H1 (cell line): Measurements from ENCODE around the gene ABL1. TPM values are rescaled to one million over a fixed set of nuclear protein-coding genes. Genes with fewer than 3 reads are reported as not detected.

ENCODE experiments used
- CTCF ChIA-PET: fragments of 300-600 bp; sonication (Branson Sonifier 250); formaldehyde crosslinking; loops from one replicate; lab custom pipeline; 2021; ENCODE audit not compliant: partially characterized antibody; lab: Charles Lee
- POLR2A ChIA-PET: fragments of 300-600 bp; sonication (Branson Sonifier 250); formaldehyde crosslinking; loops from one replicate; lab custom pipeline; 2021; ENCODE audit warnings: inconsistent platforms; ENCODE audit not compliant: partially characterized antibody; lab: Charles Lee
- DNase-seq, 2 experiments: peaks; one replicate each; pipeline versions ENCODE4 v3.0.0 to v3.0.0-alpha.2; 2010 to 2022; ENCODE audit warnings: low spot score in 2 of 2, low read depth in 1 of 2, mixed read lengths in 1 of 2
- FAIRE-seq: peaks from 2 replicates; lab custom pipeline; 2011; peaks lifted over from hg19 to GRCh38; lab: Jason Lieb, UNC
- H2AFZ ChIP-seq: 2 replicates; pipeline ENCODE4 v1.8.1; 2012; ENCODE audit warnings: low read length, inconsistent platforms
- H2AK5ac ChIP-seq: 2 replicates; pipeline ENCODE4 v1.6.1; 2013; ENCODE audit warnings: low read depth, low read length
- H2BK120ac ChIP-seq: replicated peaks from 2 replicates; pipeline ENCODE3; 2013; ENCODE audit warnings: low read depth, low read length, inconsistent platforms
- H2BK12ac ChIP-seq: 2 replicates; pipeline ENCODE4 v1.6.1; 2013; ENCODE audit warnings: low read depth, low read length
- H2BK15ac ChIP-seq: 2 replicates; pipeline ENCODE4 v1.6.1; 2013; ENCODE audit warnings: low read length
- H2BK20ac ChIP-seq: 2 replicates; pipeline ENCODE4 v1.6.1; 2013; ENCODE audit warnings: low read length
- H2BK5ac ChIP-seq: 2 replicates; pipeline ENCODE4 v1.6.1; 2013; ENCODE audit warnings: low read depth, low read length
- H3K14ac ChIP-seq: 2 replicates; pipeline ENCODE4 v1.6.1; 2013; ENCODE audit warnings: inconsistent platforms; ENCODE audit not compliant: insufficient read length
- H3K18ac ChIP-seq: 2 replicates; pipeline ENCODE4 v1.6.1; 2013; ENCODE audit warnings: low read length; ENCODE audit errors: extremely low read depth
- H3K23ac ChIP-seq: 2 replicates; pipeline ENCODE4 v1.6.1; 2013; ENCODE audit warnings: inconsistent platforms; ENCODE audit not compliant: insufficient read length
- H3K23me2 ChIP-seq: 2 replicates; pipeline ENCODE4 v1.6.1; 2013; ENCODE audit warnings: low read depth, low read length
- H3K27ac ChIP-seq: 2 replicates; pipeline ENCODE4 v1.6.1; 2011; ENCODE audit warnings: low read depth, low read length, inconsistent platforms
- H3K27me3 ChIP-seq, 4 experiments: replicated peaks in 1 of 4; 1 replicate in 1 of 4; 2 replicates in 3 of 4; pipeline versions ENCODE4 v1.6.1 to v1.8.1; 2011 to 2013; ENCODE audit warnings: low read length in 3 of 4, mild to moderate bottlenecking in 3 of 4, inconsistent platforms in 2 of 4, mixed read lengths in 2 of 4, moderate library complexity in 1 of 4; ENCODE audit not compliant: control insufficient read depth in 3 of 4, insufficient read depth in 3 of 4; ENCODE audit errors: extremely low read depth in 1 of 4
- H3K36me3 ChIP-seq, 4 experiments: 2 replicates each; pipeline versions ENCODE4 v1.6.1 to v1.8.1; 2011 to 2013; ENCODE audit warnings: mild to moderate bottlenecking in 4 of 4, low read length in 3 of 4, moderate library complexity in 2 of 4, control low read depth in 1 of 4, inconsistent platforms in 1 of 4; ENCODE audit not compliant: insufficient read depth in 4 of 4, control insufficient read depth in 2 of 4
- H3K4ac ChIP-seq: replicated peaks from 2 replicates; pipeline ENCODE3; 2013; ENCODE audit warnings: low read length, low read depth, mixed read lengths, inconsistent platforms; ENCODE audit not compliant: insufficient read length
- H3K4me1 ChIP-seq, 4 experiments: replicated peaks in 1 of 4; 1 replicate in 1 of 4; 2 replicates in 3 of 4; pipeline versions ENCODE4 v1.6.1 to v1.8.1; 2011 to 2013; ENCODE audit warnings: low read length in 3 of 4, inconsistent platforms in 2 of 4, mixed read lengths in 1 of 4; ENCODE audit not compliant: insufficient read depth in 4 of 4, control insufficient read depth in 3 of 4
- H3K4me2 ChIP-seq, 2 experiments: 2 replicates each; pipeline versions ENCODE4 v1.6.1 to v1.8.1; 2011 to 2013; ENCODE audit warnings: low read depth in 2 of 2, low read length in 2 of 2, control low read depth in 1 of 2, inconsistent platforms in 1 of 2, mild to moderate bottlenecking in 1 of 2; ENCODE audit not compliant: insufficient read depth in 1 of 2
- H3K4me3 ChIP-seq, 4 experiments: fragments of 200-600, 300-600 bp in 1 of 4; sonication (generic), shearing (Covaris generic), sonication (Bioruptor Twin) in 1 of 4; 2 replicates each; pipeline versions ENCODE4 v1.5.1 to v1.8.1; 2011 to 2016; ENCODE audit warnings: low read length in 4 of 4, low read depth in 3 of 4, control low read depth in 2 of 4, inconsistent platforms in 2 of 4, mild to moderate bottlenecking in 2 of 4, mixed read lengths in 1 of 4, moderate library complexity in 1 of 4; ENCODE audit not compliant: insufficient read depth in 2 of 4; ENCODE audit errors: extremely low read depth in 1 of 4
- H3K56ac ChIP-seq: replicated peaks from 2 replicates; pipeline ENCODE3; 2013; ENCODE audit warnings: low read depth, mild to moderate bottlenecking, mixed read lengths, low read length, inconsistent platforms; ENCODE audit not compliant: insufficient read length
- H3K79me1 ChIP-seq: 2 replicates; pipeline ENCODE4 v1.6.1; 2013; ENCODE audit warnings: low read depth, low read length, control low read depth
- H3K79me2 ChIP-seq, 2 experiments: 2 replicates each; pipeline versions ENCODE4 v1.6.1 to v1.8.1; 2012 to 2013; ENCODE audit warnings: low read length in 2 of 2, mild to moderate bottlenecking in 2 of 2, inconsistent platforms in 1 of 2; ENCODE audit not compliant: insufficient read depth in 2 of 2, control insufficient read depth in 1 of 2
- H3K9ac ChIP-seq, 4 experiments: replicated peaks in 1 of 4; 1 replicate in 1 of 4; 2 replicates in 3 of 4; pipeline versions ENCODE4 v1.6.1 to v1.8.1; 2011 to 2013; ENCODE audit warnings: low read depth in 3 of 4, low read length in 3 of 4, control low read depth in 2 of 4, mild to moderate bottlenecking in 2 of 4, moderate library complexity in 2 of 4, inconsistent platforms in 1 of 4; ENCODE audit errors: extremely low read depth in 1 of 4
- H3K9me3 ChIP-seq, 2 experiments: 2 replicates each; pipeline versions ENCODE4 v1.6.1 to v1.8.1; 2012 to 2013; ENCODE audit warnings: mild to moderate bottlenecking in 2 of 2, moderate library complexity in 2 of 2, control low read depth in 1 of 2, inconsistent platforms in 1 of 2, low read depth in 1 of 2, low read length in 1 of 2, mixed read lengths in 1 of 2; ENCODE audit not compliant: insufficient read depth in 2 of 2
- H4K20me1 ChIP-seq, 2 experiments: replicated peaks in 1 of 2; 2 replicates each; pipeline versions ENCODE3 to v1.8.1; 2011 to 2013; ENCODE audit warnings: inconsistent platforms in 2 of 2, low read length in 2 of 2, mild to moderate bottlenecking in 1 of 2; ENCODE audit not compliant: insufficient read depth in 2 of 2, control insufficient read depth in 1 of 2
- H4K5ac ChIP-seq: 2 replicates; pipeline ENCODE4 v1.6.1; 2013; ENCODE audit warnings: low read length, low read depth, mixed read lengths, inconsistent platforms; ENCODE audit not compliant: insufficient read length
- H4K8ac ChIP-seq: 2 replicates; pipeline ENCODE4 v1.8.0; 2013; ENCODE audit warnings: mild to moderate bottlenecking, moderate library complexity, low read length, inconsistent platforms; ENCODE audit not compliant: insufficient read depth; ENCODE audit errors: extremely low read depth
- H4K91ac ChIP-seq: replicated peaks from 2 replicates; pipeline ENCODE3; 2013; ENCODE audit warnings: low read length, mixed read lengths, inconsistent platforms; ENCODE audit not compliant: insufficient read length
- SAP30 ChIP-seq: fragments of 300-600 bp; sonication (generic); IDR thresholded peaks from 2 replicates; pipeline ENCODE4 v1.7.1; 2012; ENCODE audit warnings: low read length, moderate library complexity, mild to moderate bottlenecking, inconsistent platforms; ENCODE audit not compliant: insufficient read depth, insufficient replicate concordance
- WGBS, 2 experiments: shearing (Covaris generic) in 1 of 2; methylation state at CpG; one replicate each; pipeline versions ENCODE4 v1.1.6 to v1.1.7; 2013 to 2015; ENCODE audit warnings: low lambda C conversion rate in 2 of 2, mixed read lengths in 2 of 2, inconsistent platforms in 1 of 2, low coverage in 1 of 2, missing lambda C conversion rate in 1 of 2; ENCODE audit not compliant: insufficient replicate concordance in 2 of 2, insufficient coverage in 1 of 2, insufficient read length in 1 of 2; ENCODE audit errors: extremely low coverage in 1 of 2, missing lambda C conversion rate in 1 of 2; 5-methylcytosine and 5-hydroxymethylcytosine counted together
- polyA plus RNA-seq, 7 experiments: library from polyadenylated mRNA; depleted of rRNA in 3 of 7; stranded (reverse) in 5 of 7; unstranded in 2 of 7; fragments of >200 nt in 5 of 7; fragments of 200-250 nt in 2 of 7; gene quantifications; 1 replicate in 5 of 7; 2 replicates in 1 of 7; 4 replicates in 1 of 7; pipeline versions ENCODE4 v1.2.1 to v1.2.3, GENCODE V29; 2011 to 2013; ENCODE audit warnings: missing spikeins in 2 of 7, mixed read lengths in 2 of 7
- total RNA-seq: library from RNA; stranded (reverse); fragmentation: NEBNext Ultra II Directional; extraction: Animal tissue kit (Norgen Biotek cat#: 25700); gene quantifications from 2 replicates; pipeline ENCODE4 v1.2.1, GENCODE V29; 2021

ABL1 gene
- total and polyA plus RNA-seq, 2 of the 8 experiments (the other 6 are each of a cell fraction or from before 2014, with no cell fraction given), result 35.3 to 104 TPM

DNA sequence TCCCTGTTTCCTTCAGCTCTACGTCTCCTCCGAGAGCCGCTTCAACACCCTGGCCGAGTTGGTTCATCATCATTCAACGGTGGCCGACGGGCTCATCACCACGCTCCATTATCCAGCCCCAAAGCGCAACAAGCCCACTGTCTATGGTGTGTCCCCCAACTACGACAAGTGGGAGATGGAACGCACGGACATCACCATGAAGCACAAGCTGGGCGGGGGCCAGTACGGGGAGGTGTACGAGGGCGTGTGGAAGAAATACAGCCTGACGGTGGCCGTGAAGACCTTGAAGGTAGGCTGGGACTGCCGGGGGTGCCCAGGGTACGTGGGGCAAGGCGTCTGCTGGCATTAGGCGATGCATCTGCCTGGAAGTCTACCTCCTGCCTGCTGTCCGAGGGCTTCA is 27.7 kb downstream of the ABL1 start:
- POLR2A ChIA-PET, result interaction anchor here (1.6 to 2.7 kb wide), 3 partner anchors 153 to 161 kb away, joined by 6 to 11 read pairs (median 6); no protein-coding TSS in a partner anchor

More for the DNA sequence above, 27.7 kb downstream of the ABL1 start:
- DNase-seq (no peak), FAIRE-seq (no peak)
- no peak overlapping the region for H2BK15ac ChIP-seq
- no peak overlapping the region; a peak in 1 of 7 replicates for H3K9ac ChIP-seq
- no peak overlapping the region for H3K27ac ChIP-seq
- H2BK20ac ChIP-seq, result no peak overlapping the region
- no peak overlapping the region for H2AFZ ChIP-seq
- H3K23me2 ChIP-seq, result no peaks in the 10 kb centered on the region
- H3K4me1 ChIP-seq, result 0 out of 7 replicates have a peak, but pooled peaks cover 0 to 3% (median 0%) of the 10 kb centered on the region in 4 experiments
- no peak overlapping the region for H3K4me3 ChIP-seq
- no peaks in the 10 kb centered on the region for H3K9me3 ChIP-seq
- no peak overlapping the region for H4K5ac ChIP-seq
- H3K18ac ChIP-seq, result no peak overlapping the region
- H3K27me3 ChIP-seq, result no peaks in the 10 kb centered on the region
- no peak overlapping the region for H2AK5ac ChIP-seq
- TF ChIP-seq SAP30, result no peak
- TF ChIP-seq, all 59 proteins: peak for 0
- no peak overlapping the region for H3K14ac ChIP-seq
- 94% methylated on average over 23 of the region's 23 CpGs; no CpG with 5 or more reads in 1 of the 2 experiments for WGBS, 2 experiments
- H3K56ac ChIP-seq, result no peak overlapping the region
- H4K20me1 ChIP-seq, result peaks cover 16 to 27% of the 10 kb centered on the region in 2 experiments
- no peak overlapping the region for H3K23ac ChIP-seq
- H3K4me2 ChIP-seq, result no peak overlapping the region
- peaks cover 5 to 19% (median 9%) of the 10 kb centered on the region in 4 experiments; a peak in 7 of 8 replicates for H3K36me3 ChIP-seq
- no peak overlapping the region for H3K4ac ChIP-seq
- H3K79me1 ChIP-seq, result peaks cover 5% of the 10 kb centered on the region; the same call in 1 of the 2 replicates
- no peak overlapping the region for H4K8ac ChIP-seq
- no peak overlapping the region for H2BK12ac ChIP-seq
- no peak overlapping the region for H2BK5ac ChIP-seq
- no peak overlapping the region for H2BK120ac ChIP-seq
- CTCF ChIA-PET, result interaction anchor here (0.6 to 12.4 kb wide), 27 partner anchors 8 to 1272 kb away, joined by 3 to 317 read pairs (median 5); partner anchors contain the start of gene EXOSC2
- H3K79me2 ChIP-seq, result peaks cover 4 to 34% of the 10 kb centered on the region in 2 experiments; a peak in 3 of 4 replicates
- no peak overlapping the region for H4K91ac ChIP-seq
